HG02763 (cell line): ENCODE results near the gene MLST8.
"Not testable (repeated sequence)": the region's sequence is repeated elsewhere in the genome, so short reads cannot be mapped to it uniquely, and the experiment has no call there.

ENCODE experiments used
- ATAC-seq: cut with Tn5 transposase; IDR thresholded peaks from one replicate; pipeline ENCODE4 v1.9.1; 2021; ENCODE audit warnings: mild to moderate bottlenecking, moderate library complexity; ENCODE audit not compliant: unreplicated experiment

MLST8 gene

DNA sequence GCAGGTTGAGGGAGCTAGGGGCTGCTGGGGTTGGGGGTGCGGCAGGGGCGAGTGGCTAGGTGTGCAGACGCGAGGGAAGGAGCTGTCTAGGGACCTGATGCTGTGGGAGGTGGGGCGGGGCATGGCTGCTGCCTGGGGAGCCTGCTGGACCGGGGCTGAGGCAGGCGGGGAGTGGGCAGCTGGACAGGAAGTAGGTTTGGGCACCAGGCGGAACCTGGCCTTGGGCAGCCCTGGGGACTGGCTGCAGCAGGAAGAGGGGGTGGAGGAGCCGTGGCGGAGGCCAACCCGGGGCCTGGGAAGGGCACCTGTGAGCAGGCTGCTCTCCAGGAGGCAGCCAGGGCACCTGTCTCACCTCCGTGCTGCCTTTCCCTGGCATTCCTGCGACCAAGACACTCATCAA lies 25.1 kb downstream of the MLST8 start:
- ATAC-seq: no peak

DNA sequence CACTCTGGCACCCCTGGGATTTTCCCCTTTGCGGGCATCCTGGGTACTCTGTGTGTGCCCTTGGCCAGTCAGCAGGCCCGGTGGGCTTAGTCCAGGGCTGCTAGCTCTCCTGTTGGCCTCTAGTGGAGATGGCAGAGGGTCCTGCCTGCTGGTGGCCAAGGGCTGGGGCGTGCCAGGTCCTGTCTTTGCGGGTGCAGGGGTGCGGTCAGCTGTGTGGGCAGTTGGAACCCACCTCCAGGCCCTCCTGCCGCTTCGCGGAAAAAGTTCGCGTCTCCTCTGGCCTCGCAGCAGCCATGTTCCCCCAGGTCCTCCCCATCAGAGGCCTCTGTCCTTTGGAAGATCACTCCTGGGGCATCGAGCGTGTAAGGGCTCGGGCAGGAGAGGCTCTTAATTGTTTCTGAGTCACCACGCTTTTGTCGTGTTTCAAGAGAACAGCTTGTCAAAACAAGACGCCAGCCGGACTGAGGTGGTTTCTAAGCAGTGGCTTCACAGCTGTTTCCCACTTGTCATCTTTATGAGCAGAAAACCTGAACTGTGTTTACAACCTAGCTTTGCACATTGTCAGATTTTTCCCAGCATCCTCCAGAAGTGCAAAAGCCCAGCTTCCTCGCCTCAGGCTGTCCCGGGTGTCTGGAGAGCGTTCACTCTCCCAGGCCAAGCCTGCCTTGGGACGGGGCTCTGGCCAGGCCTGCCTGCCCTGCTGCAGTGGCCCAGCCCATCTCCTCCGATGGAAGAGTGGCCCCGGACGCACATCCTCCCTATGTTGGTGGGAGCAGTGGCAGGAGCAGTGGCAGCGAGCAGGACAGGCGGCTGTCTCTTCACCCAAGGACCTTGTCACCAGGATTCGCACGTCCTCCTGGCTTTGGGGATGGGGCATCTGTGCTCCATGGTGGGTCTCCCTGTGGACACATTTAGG lies 26.0 kb downstream of the MLST8 start:
- no peak for ATAC-seq

DNA sequence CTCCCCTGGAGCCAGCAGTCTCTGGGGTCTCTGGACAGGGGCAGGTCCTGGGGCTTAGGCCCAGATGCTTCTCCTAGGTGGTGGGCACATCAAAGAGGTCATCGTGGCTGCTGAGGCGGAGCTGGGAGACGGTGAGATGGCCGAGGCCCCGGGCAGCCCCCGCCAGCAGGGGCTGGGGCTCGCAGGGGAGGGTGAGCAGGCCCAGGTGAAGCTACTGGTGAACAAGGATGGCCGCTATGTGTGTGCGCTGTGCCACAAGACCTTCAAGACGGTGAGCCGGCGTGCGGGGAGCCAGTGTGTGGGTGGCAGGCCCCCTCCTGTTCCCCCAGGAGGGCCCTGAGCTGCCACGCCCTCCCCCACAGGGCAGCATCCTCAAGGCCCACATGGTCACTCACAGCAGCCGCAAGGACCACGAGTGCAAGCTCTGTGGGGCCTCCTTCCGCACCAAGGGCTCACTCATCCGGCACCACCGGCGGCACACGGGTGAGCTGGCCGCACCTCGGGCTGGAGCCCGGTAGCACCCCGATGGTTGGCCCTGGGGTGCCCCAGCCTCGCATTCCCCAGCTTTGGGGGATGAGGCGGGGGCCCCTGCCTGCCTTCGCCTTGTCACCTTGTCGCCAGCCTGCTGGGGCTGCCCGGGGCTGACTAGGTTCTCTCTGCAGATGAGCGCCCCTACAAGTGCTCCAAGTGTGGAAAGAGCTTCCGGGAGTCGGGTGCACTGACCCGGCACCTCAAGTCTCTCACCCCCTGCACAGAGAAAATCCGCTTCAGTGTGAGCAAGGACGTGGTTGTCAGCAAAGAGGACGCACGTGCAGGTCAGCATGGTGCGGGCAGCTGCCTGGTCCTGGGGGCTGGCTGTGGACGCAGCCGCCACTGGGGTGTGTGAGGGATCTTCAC lies 27.1 kb downstream of the MLST8 start:
- ATAC-seq: no peak

DNA sequence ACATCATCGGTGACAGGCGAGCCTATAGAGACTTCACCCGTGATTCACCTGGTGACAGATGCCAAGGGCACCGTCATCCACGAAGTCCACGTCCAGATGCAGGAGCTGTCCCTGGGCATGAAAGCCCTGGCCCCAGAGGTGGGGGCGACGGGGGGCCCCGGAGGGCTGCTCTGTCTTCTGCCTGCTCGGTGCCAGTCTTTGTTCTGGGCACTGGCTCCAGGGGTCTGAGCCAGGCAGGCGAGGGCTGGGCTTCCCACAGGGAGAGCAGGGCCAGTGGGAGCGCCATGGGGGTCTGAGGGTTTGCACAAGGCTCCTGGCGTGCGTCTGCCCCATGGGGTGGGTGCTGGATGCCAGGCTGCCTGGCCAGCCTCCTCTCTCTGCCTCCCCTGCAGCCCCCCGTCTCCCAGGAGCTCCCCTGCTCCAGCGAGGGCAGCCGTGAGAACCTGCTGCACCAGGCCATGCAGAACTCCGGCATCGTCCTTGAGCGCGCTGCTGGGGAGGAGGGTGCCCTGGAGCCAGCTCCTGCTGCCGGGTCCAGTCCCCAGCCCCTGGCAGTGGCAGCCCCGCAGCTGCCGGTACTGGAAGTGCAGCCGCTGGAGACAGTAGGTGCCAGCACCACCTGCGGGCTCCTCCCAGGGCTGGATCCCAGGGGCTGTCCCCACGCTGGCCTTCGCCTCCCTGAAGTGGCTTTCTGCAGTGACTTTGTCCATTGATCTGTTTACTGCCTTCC lies 28.0 kb downstream of the MLST8 start:
- ATAC-seq: no peak

DNA sequence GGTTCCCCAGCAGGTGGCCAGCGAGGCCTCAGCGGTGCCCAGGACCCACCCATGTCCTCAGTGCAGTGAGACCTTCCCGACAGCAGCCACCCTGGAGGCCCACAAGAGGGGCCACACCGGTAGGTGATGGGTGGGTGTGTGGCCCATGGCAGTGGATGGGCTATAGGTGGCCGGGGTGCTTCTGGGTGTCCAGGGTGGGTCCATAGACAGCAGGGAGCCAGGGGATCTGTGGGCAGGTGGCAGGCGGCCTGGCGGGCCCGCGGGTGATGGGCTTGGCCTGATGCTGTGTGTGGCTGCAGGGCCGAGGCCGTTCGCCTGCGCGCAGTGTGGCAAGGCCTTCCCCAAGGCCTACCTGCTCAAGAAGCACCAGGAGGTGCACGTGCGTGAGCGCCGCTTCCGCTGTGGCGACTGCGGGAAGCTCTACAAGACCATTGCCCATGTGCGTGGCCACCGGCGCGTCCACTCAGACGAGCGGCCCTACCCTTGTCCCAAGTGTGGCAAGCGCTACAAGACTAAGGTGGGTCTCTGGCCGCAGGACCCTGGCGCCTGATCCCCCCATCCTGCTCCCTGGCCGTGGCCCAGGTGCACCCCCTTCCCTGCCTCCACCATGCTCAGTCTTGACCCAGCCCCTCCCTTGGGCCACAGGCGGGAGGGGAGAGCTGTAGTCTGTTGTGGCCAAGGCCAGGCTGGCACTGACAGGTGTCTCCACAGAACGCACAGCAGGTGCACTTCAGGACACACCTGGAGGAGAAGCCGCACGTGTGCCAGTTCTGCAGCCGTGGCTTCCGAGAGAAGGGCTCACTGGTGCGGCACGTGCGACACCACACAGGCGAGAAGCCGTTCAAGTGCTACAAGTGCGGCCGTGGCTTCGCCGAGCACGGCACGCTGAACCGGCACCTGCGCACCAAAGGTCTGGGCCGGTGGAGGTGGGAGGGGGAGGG lies 28.9 kb downstream of the MLST8 start:
- ATAC-seq: no peak

DNA sequence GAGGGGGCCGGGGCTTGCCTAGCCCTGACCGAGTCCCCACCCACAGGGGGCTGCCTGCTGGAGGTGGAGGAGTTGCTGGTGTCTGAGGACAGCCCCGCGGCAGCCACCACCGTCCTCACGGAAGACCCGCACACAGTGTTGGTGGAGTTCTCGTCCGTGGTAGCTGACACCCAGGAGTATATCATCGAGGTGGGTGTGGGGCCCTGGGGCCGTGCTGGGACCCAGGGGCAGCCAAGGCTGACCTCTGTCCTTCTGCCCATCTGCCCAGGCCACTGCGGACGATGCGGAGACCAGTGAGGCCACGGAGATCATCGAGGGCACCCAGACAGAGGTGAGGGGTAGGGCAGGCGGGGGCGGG lies 29.5 kb downstream of the MLST8 start:
- ATAC-seq: no peak

DNA sequence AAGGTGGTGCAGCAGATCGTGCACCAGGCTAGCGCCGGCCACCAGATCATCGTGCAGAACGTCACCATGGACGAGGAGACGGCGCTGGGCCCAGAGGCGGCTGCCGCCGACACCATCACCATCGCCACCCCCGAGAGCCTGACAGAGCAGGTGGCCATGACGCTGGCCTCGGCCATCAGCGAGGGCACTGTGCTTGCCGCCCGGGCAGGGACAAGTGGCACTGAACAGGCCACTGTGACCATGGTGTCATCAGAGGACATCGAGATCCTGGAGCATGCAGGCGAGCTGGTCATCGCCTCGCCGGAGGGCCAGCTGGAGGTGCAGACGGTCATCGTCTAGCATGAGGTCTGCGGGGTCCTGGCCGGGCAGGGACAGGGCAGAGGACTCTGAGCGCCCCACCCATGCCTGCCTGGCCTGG lies 30.0 kb downstream of the MLST8 start:
- ATAC-seq: no peak

DNA sequence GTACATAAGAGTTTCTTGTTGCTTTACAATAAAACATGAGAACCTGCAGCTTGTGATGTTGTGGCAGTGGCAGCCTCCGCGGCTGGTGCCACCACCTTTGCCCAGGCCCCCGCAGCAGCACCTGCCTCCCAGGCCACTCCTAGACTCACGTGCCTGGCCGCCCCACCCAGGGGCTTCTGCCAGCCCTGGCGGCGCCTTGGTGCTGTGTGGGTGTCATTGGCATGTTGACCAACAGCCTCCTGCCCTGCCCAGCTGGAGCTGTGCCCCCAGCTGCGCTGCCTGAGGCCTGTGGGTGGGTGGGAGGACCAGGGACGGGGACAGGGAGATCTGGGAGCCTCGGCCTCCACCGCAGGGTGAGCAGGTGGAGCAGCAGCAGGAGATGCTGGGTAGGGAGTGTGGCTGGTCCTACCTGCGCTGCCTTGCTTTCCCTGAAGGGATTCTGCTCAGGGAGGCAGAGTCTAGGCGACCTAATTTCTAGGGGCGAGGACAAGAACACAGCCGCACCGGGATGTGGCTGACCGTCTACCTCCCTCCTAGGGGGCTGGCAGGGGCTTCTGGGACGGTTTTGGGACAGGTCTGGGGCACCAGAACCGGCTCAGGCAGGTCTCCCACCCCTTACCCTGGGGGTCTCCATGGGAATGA lies 30.6 kb downstream of the MLST8 start:
- ATAC-seq: no peak

DNA sequence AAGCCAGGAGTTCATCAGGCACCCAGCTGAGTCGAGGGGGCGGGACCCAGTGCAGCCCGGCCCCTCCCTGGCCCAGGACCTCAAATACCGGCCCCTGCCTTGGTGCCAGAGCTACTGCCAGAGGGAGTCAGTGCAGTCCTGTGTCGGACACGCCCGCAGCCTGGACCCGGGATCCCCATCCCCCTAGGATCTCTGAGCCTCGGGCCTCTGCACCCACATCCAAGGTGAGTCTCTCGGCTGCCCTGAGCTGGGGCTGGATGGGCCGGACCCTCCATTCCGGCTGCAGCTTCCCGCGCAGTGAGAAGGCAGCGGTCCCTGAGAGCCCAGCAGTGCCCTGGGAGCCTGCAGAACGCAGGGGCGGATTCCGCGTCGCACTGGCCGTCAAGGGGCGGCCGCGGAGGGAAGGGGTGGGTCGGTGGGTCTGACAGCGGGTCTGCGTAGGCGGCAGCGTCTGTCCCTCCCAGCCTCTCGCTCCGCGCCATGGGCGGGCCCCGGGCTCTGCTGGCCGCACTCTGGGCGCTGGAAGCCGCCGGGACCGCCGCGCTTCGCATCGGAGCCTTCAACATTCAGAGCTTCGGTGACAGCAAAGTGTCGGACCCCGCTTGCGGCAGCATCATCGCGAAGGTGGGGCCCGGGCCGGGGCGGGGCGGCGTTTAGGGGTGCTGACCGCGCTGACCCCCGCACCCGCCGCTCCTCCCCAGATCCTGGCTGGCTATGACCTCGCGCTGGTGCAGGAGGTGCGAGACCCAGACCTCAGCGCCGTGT lies 31.3 kb downstream of the MLST8 start, which contains the start of gene DNASE1L2:
TSS of gene DNASE1L2 (plus strand) at position 108 of the 765 bp plus-strand sequence. CDS start at position 481, 373 bp downstream.
- no peak for ATAC-seq

DNA sequence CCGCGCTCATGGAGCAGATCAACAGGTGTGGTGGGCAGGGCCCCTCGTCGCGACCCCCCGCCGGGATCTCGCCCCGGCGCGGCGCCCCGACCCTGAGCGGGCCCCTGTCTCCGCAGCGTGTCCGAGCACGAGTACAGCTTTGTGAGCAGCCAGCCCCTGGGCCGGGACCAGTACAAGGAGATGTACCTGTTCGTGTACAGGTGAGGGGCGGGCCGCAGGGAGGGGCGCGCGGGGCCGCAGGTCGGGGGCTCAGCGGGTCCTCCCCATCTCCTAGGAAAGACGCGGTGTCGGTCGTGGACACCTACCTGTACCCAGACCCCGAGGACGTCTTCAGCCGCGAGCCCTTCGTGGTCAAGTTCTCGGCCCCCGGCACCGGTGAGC lies 31.8 kb downstream of the MLST8 start:
- ATAC-seq: no peak

DNA sequence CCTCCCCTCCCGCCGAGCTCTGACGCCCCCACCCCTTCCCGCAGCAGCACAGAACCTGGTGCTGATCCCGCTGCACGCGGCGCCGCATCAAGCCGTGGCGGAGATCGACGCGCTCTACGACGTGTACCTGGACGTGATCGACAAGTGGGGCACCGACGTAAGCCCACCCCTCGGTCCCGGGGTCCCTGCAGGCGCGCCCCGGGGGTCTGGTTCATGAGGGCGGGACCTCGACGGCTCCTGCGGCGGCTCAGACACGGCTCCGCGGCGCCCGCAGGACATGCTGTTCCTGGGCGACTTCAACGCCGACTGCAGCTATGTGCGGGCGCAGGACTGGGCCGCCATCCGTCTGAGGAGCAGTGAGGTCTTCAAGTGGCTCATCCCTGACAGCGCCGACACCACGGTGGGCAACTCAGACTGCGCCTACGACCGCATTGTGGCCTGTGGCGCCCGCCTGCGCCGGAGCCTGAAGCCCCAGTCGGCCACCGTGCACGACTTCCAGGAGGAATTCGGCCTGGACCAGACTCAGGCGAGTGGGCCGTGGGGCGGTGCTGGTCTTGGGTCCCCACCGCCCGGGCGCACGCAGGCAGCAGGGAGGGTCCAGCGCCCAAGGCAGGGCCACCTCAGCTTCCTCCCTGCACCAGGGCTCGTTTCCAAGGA lies 32.4 kb downstream of the MLST8 start:
- ATAC-seq: no peak

DNA sequence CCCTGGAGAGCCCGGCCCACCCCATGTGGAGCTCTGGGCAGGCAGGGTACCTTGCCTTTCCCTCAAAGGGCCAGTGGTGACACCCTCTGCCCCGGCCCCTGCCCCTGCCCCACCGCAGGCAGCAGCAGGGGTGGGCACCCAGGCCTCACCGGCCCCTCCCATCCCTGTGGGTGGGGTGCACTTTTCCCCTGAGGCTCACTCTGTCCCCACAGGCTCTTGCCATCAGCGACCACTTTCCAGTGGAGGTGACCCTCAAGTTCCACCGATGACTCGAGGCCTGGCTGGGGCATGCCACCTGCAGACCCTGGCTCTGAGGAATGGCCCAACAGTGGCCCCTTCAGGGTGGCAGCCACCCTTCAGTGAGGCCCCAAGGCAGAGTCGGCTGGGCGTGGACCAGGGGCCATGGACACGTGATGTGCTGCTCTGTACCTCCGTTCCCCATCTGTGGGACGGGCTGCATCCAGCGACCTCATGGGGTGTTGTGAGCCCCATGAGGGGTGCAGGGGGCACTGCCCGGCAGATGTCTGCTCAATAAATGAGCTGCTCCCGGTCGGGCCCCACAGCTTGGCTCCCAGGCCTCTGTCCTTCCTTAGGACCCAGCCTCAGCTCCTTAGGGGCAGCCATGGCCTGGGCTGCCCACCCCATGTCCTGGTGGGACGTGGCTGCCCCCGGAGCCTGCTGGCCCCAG lies 33.0 kb downstream of the MLST8 start:
- ATAC-seq: no peak

DNA sequence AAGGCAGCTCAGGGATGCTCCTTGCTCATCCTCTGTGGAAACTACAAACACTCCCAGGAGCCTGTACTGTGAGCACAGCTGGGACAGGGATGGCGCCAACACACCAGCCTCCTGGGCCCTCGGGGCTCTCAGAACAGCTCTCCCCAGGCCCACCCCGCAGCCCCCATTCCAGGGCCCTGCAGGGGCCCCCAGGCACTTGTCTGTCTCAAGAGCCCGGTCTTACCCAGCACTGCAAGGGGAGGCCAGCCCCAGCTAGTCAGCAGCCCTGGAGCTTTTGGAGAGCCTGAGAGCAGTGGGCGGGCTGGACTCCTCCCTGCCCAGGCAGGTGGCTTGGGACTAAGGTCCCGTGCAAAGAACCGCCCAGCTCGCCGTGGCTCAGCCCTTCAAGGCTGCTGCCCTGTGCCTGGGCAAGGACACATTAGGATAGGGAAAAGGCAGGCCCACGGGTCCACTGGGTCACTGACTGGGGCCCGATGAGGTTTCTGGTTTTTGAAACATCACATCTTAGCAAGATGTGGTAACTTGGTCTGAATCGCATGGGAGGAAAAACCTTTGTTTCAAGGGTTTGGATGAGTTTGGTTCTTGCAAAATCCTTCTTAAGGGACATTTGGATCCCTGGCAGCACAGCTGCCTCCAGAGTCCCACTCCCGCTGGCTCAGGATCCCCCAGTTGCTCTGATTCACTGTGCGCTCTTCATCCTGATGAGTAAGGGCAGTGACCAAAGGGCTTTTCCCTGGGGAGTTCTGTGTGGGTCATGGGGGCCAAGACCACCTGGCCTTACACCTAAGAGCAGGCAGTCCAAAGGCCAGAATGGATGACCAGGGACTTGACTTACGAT lies 33.8 kb downstream of the MLST8 start:
- no peak for ATAC-seq

DNA sequence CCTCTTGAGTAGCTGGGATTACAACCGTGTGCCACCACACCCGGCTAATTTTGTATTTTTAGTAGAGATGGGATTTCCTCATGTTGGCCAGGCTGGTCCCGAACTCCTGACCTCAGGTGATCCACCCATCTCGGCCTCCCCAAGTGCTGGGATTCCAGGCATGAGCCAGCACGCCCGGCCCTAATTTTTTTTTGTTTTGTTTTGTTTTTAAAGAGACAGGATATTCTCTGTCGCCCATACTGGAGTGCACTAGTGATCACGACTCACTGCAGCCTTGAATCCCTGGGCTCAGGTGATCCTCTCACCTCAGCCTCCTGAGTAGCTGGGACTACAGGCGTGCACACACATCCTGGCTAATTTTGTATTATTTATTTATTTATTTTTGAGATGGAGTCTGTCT lies 35.1 kb downstream of the MLST8 start:
- not testable (repeated sequence) for ATAC-seq

DNA sequence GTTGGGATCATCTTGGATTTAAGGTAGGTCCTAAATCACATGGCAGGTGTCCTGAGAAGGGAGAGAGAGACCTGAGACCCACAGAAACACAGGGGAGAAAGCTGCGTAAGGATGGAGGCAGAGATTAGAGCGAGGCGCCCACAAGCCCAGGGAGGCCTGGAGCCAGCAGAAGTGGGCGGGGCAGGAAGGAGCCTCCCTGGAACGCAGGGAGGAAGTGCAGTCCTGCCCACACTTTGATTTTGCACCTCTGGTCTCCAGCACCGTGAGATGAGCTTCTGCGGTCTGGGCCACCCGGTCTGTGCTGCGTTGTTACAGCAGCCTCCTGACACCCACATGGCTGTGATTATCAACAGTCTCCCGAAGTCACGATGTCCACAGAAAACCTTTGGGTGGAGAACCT lies 37.3 kb downstream of the MLST8 start:
- ATAC-seq: no peak

DNA sequence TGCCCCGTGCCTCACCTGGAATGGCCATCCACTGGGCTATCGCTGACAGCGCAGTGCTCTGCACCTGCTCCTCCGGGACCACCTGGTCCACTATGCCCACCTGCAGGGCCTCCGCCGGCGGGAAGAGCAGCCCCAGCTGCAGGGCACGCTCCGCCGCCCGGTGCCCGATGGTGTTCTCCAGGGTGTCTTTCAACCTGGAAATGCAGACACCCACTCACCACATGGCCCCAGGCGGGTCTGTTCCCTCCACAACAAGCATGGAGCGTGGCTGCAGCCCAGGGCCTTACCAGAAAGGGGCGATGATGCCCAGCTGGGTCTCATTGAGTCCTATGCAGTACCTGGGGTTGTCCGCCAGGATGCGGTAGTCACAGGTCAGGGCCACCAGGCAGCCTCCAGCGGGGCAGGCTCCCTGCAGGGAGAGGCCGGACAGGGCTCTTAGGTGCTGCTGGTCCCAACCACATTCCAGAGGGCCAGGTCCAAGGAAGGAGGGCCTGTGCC lies 37.8 kb downstream of the MLST8 start:
- ATAC-seq: no peak

DNA sequence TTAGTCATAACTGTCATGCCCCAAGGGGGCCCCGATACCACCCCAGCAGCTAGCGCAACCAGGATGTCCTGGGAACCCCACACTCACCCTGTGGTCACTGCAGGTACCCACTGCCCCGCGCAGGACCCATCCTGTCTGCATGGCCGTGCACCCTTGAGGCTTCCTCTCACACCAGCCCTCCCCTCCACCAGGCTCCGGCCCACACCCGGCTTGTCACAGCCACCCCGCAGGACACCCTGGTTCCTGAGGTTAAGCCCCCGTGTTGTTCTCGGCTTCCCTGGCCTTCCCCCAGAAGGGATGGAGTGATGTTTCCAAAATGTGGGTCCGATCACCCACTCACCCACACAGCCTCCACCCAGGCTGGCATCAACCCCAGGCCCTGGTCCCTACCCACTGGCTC lies 38.5 kb downstream of the MLST8 start:
- ATAC-seq: no peak
